WTC11 (cell line): ENCODE results near the gene GOLGA5. TPM values are rescaled to one million over a fixed set of nuclear protein-coding genes. Genes with fewer than 3 reads are reported as not detected.

ENCODE experiments used
- ATAC-seq: fragments of 200-7000 bp; cut with Tn5 transposase; 2 replicates; pipeline ENCODE4 v1.10.0; 2021; ENCODE audit warnings: mild to moderate bottlenecking, moderate library complexity
- CTCF ChIA-PET: fragments of 300-600 bp; sonication (Branson Sonifier 250); formaldehyde crosslinking; loops from one replicate; lab custom pipeline; 2021; ENCODE audit warnings: antibody characterized with exemption; lab: Charles Lee
- POLR2A ChIA-PET: fragments of 350-600 bp; sonication (Branson Sonifier 250); formaldehyde crosslinking; loops from one replicate; lab custom pipeline; 2021; ENCODE audit warnings: antibody characterized with exemption; lab: Charles Lee
- DNase-seq: peaks from one replicate; pipeline ENCODE4 v3.0.0; 2021; ENCODE audit warnings: low spot score
- H3K27ac Mint-ChIP-seq: 2 replicates; pipeline ENCODE4 v1.8.0; 2021; ENCODE audit warnings: mixed read lengths
- H3K27me3 Mint-ChIP-seq: 2 replicates; pipeline ENCODE4 v1.8.0; 2021; ENCODE audit warnings: low read depth, mild to moderate bottlenecking, moderate library complexity, mixed read lengths
- H3K36me3 Mint-ChIP-seq: 2 replicates; pipeline ENCODE4 v1.8.0; 2021; ENCODE audit warnings: mixed read lengths
- H3K4me1 Mint-ChIP-seq: 2 replicates; pipeline ENCODE4 v1.8.0; 2022; ENCODE audit warnings: mixed read lengths
- H3K4me3 Mint-ChIP-seq: 2 replicates; pipeline ENCODE4 v1.8.0; 2021; ENCODE audit warnings: mild to moderate bottlenecking, moderate library complexity, mixed read lengths
- H3K9me3 Mint-ChIP-seq: 2 replicates; pipeline ENCODE4 v1.8.0; 2021; ENCODE audit warnings: mixed read lengths
- ARID4B ChIP-seq: sonication (generic); formaldehyde crosslinking; IDR thresholded peaks from 2 replicates; pipeline ENCODE4 v1.8.0; 2023; ENCODE audit warnings: missing genetic modification reagents, mild to moderate bottlenecking, borderline replicate concordance
- ATF3 ChIP-seq: sonication (generic); formaldehyde crosslinking; conservative IDR thresholded peaks from 2 replicates; pipeline ENCODE4 v1.8.1; 2022; ENCODE audit warnings: mild to moderate bottlenecking, missing genetic modification reagents
- ATF6 ChIP-seq: sonication (generic); formaldehyde crosslinking; IDR thresholded peaks from 2 replicates; pipeline ENCODE4 v1.8.1; 2023; ENCODE audit warnings: mild to moderate bottlenecking, missing genetic modification reagents
- ELF4 ChIP-seq: sonication (generic); formaldehyde crosslinking; IDR thresholded peaks from 2 replicates; pipeline ENCODE4 v1.8.1; 2022; ENCODE audit warnings: low read depth, mild to moderate bottlenecking, moderate library complexity, missing genetic modification reagents
- ESRRA ChIP-seq: sonication (generic); formaldehyde crosslinking; IDR thresholded peaks from 2 replicates; pipeline ENCODE4 v1.8.1; 2022; ENCODE audit warnings: mild to moderate bottlenecking, missing genetic modification reagents, borderline replicate concordance
- GABPB1 ChIP-seq: sonication (generic); formaldehyde crosslinking; IDR thresholded peaks from 2 replicates; pipeline ENCODE4 v1.8.1; 2023; ENCODE audit warnings: mild to moderate bottlenecking, missing genetic modification reagents
- GTF2I ChIP-seq: fragments of 250-450 bp; sonication (Bioruptor Pico); conservative IDR thresholded peaks from 2 replicates; pipeline ENCODE4 v1.4.0; 2021; ENCODE audit warnings: mild to moderate bottlenecking
- JAZF1 ChIP-seq: fragments of 250-450 bp; sonication (Bioruptor Pico); IDR thresholded peaks from 2 replicates; pipeline ENCODE4 v1.9.0; 2021; ENCODE audit warnings: moderate library complexity, mild to moderate bottlenecking, inconsistent platforms
- JUN ChIP-seq: sonication (generic); formaldehyde crosslinking; IDR thresholded peaks from 2 replicates; pipeline ENCODE4 v1.8.0; 2023; ENCODE audit warnings: mild to moderate bottlenecking, missing genetic modification reagents
- MLX ChIP-seq: sonication (generic); formaldehyde crosslinking; IDR thresholded peaks from 2 replicates; pipeline ENCODE4 v1.8.1; 2023; ENCODE audit warnings: mild to moderate bottlenecking, missing genetic modification reagents, moderate library complexity
- NFATC4 ChIP-seq: fragments of 250-450 bp; sonication (Bioruptor Pico); IDR thresholded peaks from 2 replicates; pipeline ENCODE4 v1.9.0; 2021; ENCODE audit warnings: mild to moderate bottlenecking
- NR2C2 ChIP-seq: sonication (generic); formaldehyde crosslinking; IDR thresholded peaks from 2 replicates; pipeline ENCODE4 v1.8.0; 2022; ENCODE audit warnings: mild to moderate bottlenecking, missing genetic modification reagents
- PREB ChIP-seq: sonication (generic); formaldehyde crosslinking; IDR thresholded peaks from 2 replicates; pipeline ENCODE4 v1.8.1; 2022; ENCODE audit warnings: mild to moderate bottlenecking, missing genetic modification reagents, moderate library complexity, borderline replicate concordance
- RELA ChIP-seq: sonication (generic); formaldehyde crosslinking; IDR thresholded peaks from 2 replicates; pipeline ENCODE4 v1.8.1; 2022; ENCODE audit warnings: missing genetic modification reagents, mild to moderate bottlenecking, borderline replicate concordance
- SP1 ChIP-seq: sonication (generic); formaldehyde crosslinking; conservative IDR thresholded peaks from 2 replicates; pipeline ENCODE4 v1.8.1; 2022; ENCODE audit warnings: missing genetic modification reagents
- STAT6 ChIP-seq: sonication (generic); formaldehyde crosslinking; conservative IDR thresholded peaks from 2 replicates; pipeline ENCODE4 v1.8.1; 2023; ENCODE audit warnings: mild to moderate bottlenecking, low read depth, missing genetic modification reagents, moderate library complexity
- TP53 ChIP-seq: sonication (generic); formaldehyde crosslinking; IDR thresholded peaks from 2 replicates; pipeline ENCODE4 v1.8.1; 2023; ENCODE audit warnings: mild to moderate bottlenecking, missing genetic modification reagents
- ZMAT4 ChIP-seq: fragments of 250-450 bp; sonication (Bioruptor Pico); IDR thresholded peaks from 2 replicates; pipeline ENCODE4 v1.9.0; 2021; ENCODE audit warnings: mild to moderate bottlenecking
- ZNF138 ChIP-seq: sonication (generic); formaldehyde crosslinking; conservative IDR thresholded peaks from 2 replicates; pipeline ENCODE4 v1.8.1; 2022; ENCODE audit warnings: mild to moderate bottlenecking, moderate library complexity, missing genetic modification reagents
- ZNF281 ChIP-seq: sonication (generic); formaldehyde crosslinking; IDR thresholded peaks from 2 replicates; pipeline ENCODE4 v1.8.0; 2023; ENCODE audit warnings: mild to moderate bottlenecking, missing genetic modification reagents
- ZNF317 ChIP-seq: sonication (generic); formaldehyde crosslinking; IDR thresholded peaks from 2 replicates; pipeline ENCODE4 v1.8.1; 2023; ENCODE audit warnings: low read depth, mild to moderate bottlenecking, moderate library complexity, missing genetic modification reagents, borderline replicate concordance
- total RNA-seq: library from RNA; stranded (reverse); gene quantifications from 3 replicates; pipeline ENCODE4 v1.2.3, GENCODE V29; 2021

GOLGA5 gene
- total RNA-seq, 1 experiment from 2014 or later = 27.0 TPM

GRCh38 chr14:92832137-92832700, 38.1 kb downstream of the GOLGA5 start:
- no peak overlapping the region for H3K4me3 Mint-ChIP-seq
- no peak for ATAC-seq
- ChIA-PET POLR2A (no interaction called here), CTCF (no interaction called here)
- H3K36me3 Mint-ChIP-seq = peaks cover 48% of the 10 kb centered on the region
- H3K27ac Mint-ChIP-seq = no peak overlapping the region
- DNase-seq = no peak
- H3K27me3 Mint-ChIP-seq = no peaks in the 10 kb centered on the region
- no peaks in the 10 kb centered on the region for H3K4me1 Mint-ChIP-seq
- H3K9me3 Mint-ChIP-seq = no peaks in the 10 kb centered on the region
- TF ChIP-seq PREB = no peak
- TF ChIP-seq STAT6 (CRISPR knock-in tag) = no peak
- TF ChIP-seq SP1 = no peak
- TF ChIP-seq GABPB1 (CRISPR knock-in tag) = no peak
- no peak for TF ChIP-seq JUN (CRISPR knock-in tag)
- no peak for TF ChIP-seq ZNF281
- no peak for TF ChIP-seq ZNF138 (CRISPR knock-in tag)
- TF ChIP-seq JAZF1 (CRISPR knock-in tag) = no peak
- TF ChIP-seq NFATC4 (CRISPR knock-in tag) = no peak
- no peak for TF ChIP-seq ELF4 (CRISPR knock-in tag)
- TF ChIP-seq ATF6 (CRISPR knock-in tag) = no peak
- no peak for TF ChIP-seq ZNF317 (CRISPR knock-in tag)
- TF ChIP-seq GTF2I (CRISPR knock-in tag) = no peak
- no peak for TF ChIP-seq TP53 (CRISPR knock-in tag)
- no peak for TF ChIP-seq ESRRA
- no peak for TF ChIP-seq MLX (CRISPR knock-in tag)
- TF ChIP-seq, all 79 proteins: peak for 0

- ATAC-seq (no peak), DNase-seq (no peak)
- POLR2A ChIA-PET = no interaction called here
- H3K9me3 Mint-ChIP-seq = peaks cover 3% of the 10 kb centered on the region; the same call in 1 of the 2 replicates
- CTCF ChIA-PET = no interaction called here
- peaks cover 24% of the 10 kb centered on the region for H3K36me3 Mint-ChIP-seq
- no peak overlapping the region for H3K4me3 Mint-ChIP-seq
- H3K27me3 Mint-ChIP-seq = no peaks in the 10 kb centered on the region
- H3K4me1 Mint-ChIP-seq = 0 out of 2 replicates have a peak, but pooled peaks cover 3% of the 10 kb centered on the region
- H3K27ac Mint-ChIP-seq = no peak overlapping the region
- no peak for TF ChIP-seq GTF2I (CRISPR knock-in tag)
- no peak for TF ChIP-seq NR2C2 (CRISPR knock-in tag)
- TF ChIP-seq ZNF317 (CRISPR knock-in tag) = no peak
- TF ChIP-seq ZMAT4 = no peak
- no peak for TF ChIP-seq ATF3 (CRISPR knock-in tag)
- no peak for TF ChIP-seq RELA (CRISPR knock-in tag)
- no peak for TF ChIP-seq ARID4B (CRISPR knock-in tag)
- no peak for TF ChIP-seq ELF4 (CRISPR knock-in tag)
These were observed 47.8 kb downstream of the GOLGA5 start for GRCh38 chr14:92841930-92842329.
